NB4 (cell line): Measurements from ENCODE around the gene ASMT.

Source experiments
- MYC ChIP-seq: IDR thresholded peaks from 2 replicates; pipeline ENCODE4 v1.6.1; 2011; ENCODE audit warnings: low read depth, low read length
- POLR2A ChIP-seq: IDR thresholded peaks from 2 replicates; pipeline ENCODE4 v1.6.1; 2011; ENCODE audit warnings: mild to moderate bottlenecking; ENCODE audit not compliant: insufficient read length; ENCODE audit errors: extremely low read depth
- TF ChIP-seq, protein P1 (sequence below): IDR thresholded peaks from one replicate; pipeline ENCODE4 v1.5.1; 2012; ENCODE audit warnings: low read depth, low read length
- TF ChIP-seq, protein P2 (sequence below): IDR thresholded peaks from 2 replicates; pipeline ENCODE4 v1.6.1; 2011; ENCODE audit warnings: low read depth, low read length

- TF ChIP-seq, protein P1, sequence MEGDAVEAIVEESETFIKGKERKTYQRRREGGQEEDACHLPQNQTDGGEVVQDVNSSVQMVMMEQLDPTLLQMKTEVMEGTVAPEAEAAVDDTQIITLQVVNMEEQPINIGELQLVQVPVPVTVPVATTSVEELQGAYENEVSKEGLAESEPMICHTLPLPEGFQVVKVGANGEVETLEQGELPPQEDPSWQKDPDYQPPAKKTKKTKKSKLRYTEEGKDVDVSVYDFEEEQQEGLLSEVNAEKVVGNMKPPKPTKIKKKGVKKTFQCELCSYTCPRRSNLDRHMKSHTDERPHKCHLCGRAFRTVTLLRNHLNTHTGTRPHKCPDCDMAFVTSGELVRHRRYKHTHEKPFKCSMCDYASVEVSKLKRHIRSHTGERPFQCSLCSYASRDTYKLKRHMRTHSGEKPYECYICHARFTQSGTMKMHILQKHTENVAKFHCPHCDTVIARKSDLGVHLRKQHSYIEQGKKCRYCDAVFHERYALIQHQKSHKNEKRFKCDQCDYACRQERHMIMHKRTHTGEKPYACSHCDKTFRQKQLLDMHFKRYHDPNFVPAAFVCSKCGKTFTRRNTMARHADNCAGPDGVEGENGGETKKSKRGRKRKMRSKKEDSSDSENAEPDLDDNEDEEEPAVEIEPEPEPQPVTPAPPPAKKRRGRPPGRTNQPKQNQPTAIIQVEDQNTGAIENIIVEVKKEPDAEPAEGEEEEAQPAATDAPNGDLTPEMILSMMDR: no peak
- TF ChIP-seq, protein P2, sequence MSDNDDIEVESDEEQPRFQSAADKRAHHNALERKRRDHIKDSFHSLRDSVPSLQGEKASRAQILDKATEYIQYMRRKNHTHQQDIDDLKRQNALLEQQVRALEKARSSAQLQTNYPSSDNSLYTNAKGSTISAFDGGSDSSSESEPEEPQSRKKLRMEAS: no peak
- no peak for TF ChIP-seq POLR2A
- no peak for TF ChIP-seq MYC
Measured at GRCh38 chrX:1623691-1624090, 8.8 kb downstream of the ASMT start.
